HEK293 (cell line): Measurements from ENCODE around the gene CPNE4.

Source experiments
- CTCF ChIA-PET: fragments of 350-600 bp; formaldehyde crosslinking; extraction: SDS; loops from one replicate; lab custom pipeline; 2021; ENCODE audit warnings: antibody characterized with exemption; lab: Yijun Ruan, JAX
- POLR2A ChIA-PET: fragments of 300-600 bp; formaldehyde crosslinking; extraction: SDS; loops from one replicate; lab custom pipeline; 2020; ENCODE audit warnings: antibody characterized with exemption, inconsistent platforms; lab: Yijun Ruan, JAX
- H3K27ac ChIP-seq: fragments of 200-500 bp; sonication (Bioruptor generic); 2 replicates; pipeline ENCODE4 v1.5.1; 2014; ENCODE audit warnings: low read depth, low read length, control low read depth, inconsistent platforms; ENCODE audit errors: extremely low read depth
- H3K36me3 ChIP-seq, 2 experiments: fragments of 200-500 bp in 1 of 2; sonication (Bioruptor generic) in 1 of 2; 1 replicate in 1 of 2; 2 replicates in 1 of 2; pipeline ENCODE4 v1.5.1; 2014 to 2017; ENCODE audit warnings: inconsistent platforms in 2 of 2, low read length in 2 of 2; ENCODE audit not compliant: control insufficient read depth in 2 of 2, insufficient read depth in 1 of 2
- H3K4me1 ChIP-seq: fragments of 200-500 bp; sonication (Bioruptor generic); 2 replicates; pipeline ENCODE4 v1.5.1; 2014; ENCODE audit warnings: mild to moderate bottlenecking, low read length, inconsistent platforms; ENCODE audit not compliant: control insufficient read depth, insufficient read depth
- H3K4me3 ChIP-seq: 2 replicates; pipeline ENCODE4 v1.5.1; 2011; ENCODE audit warnings: low read depth, mild to moderate bottlenecking, control low read depth, low read length, moderate library complexity
- H3K9me3 ChIP-seq: fragments of 200-500 bp; sonication (Bioruptor generic); 2 replicates; pipeline ENCODE4 v1.5.1; 2014; ENCODE audit warnings: low read depth, low read length, inconsistent platforms; ENCODE audit not compliant: control insufficient read depth, insufficient read depth
- FEZF1 ChIP-seq: fragments of 450-650 bp; formaldehyde crosslinking; IDR thresholded peaks from 2 replicates; pipeline ENCODE4 v1.5.1; 2016; ENCODE audit warnings: missing biosample characterization, missing genetic modification characterization
- GFI1B ChIP-seq: fragments of 450-650 bp; formaldehyde crosslinking; IDR thresholded peaks from 2 replicates; pipeline ENCODE4 v1.5.1; 2016; ENCODE audit warnings: missing biosample characterization, missing genetic modification characterization
- HOXC10 ChIP-seq: sonication (generic); formaldehyde crosslinking; IDR thresholded peaks from 2 replicates; pipeline ENCODE4 v1.8.1; 2023; ENCODE audit warnings: mild to moderate bottlenecking, missing genetic modification reagents
- MEIS1 ChIP-seq: sonication (generic); formaldehyde crosslinking; IDR thresholded peaks from 2 replicates; pipeline ENCODE4 v1.8.1; 2022; ENCODE audit warnings: missing genetic modification reagents, mild to moderate bottlenecking, borderline replicate concordance
- PBX3 ChIP-seq: sonication (generic); formaldehyde crosslinking; IDR thresholded peaks from 2 replicates; pipeline ENCODE4 v1.8.1; 2022; ENCODE audit warnings: mild to moderate bottlenecking, moderate library complexity, missing genetic modification reagents
- REPIN1 ChIP-seq: fragments of 450-650 bp; formaldehyde crosslinking; IDR thresholded peaks from 2 replicates; pipeline ENCODE4 v1.5.1; 2017; ENCODE audit warnings: missing biosample characterization, missing genetic modification characterization, low read depth
- REST ChIP-seq: fragments of 450-650 bp; formaldehyde crosslinking; IDR thresholded peaks from 2 replicates; pipeline ENCODE4 v1.5.1; 2016; ENCODE audit warnings: missing biosample characterization, missing genetic modification characterization
- SP2 ChIP-seq: fragments of 450-650 bp; formaldehyde crosslinking; IDR thresholded peaks from 2 replicates; pipeline ENCODE4 v1.5.1; 2016; ENCODE audit warnings: missing biosample characterization, missing genetic modification characterization
- WT1 ChIP-seq: fragments of 450-650 bp; formaldehyde crosslinking; IDR thresholded peaks from 2 replicates; pipeline ENCODE4 v1.5.1; 2016; ENCODE audit warnings: missing biosample characterization, missing genetic modification characterization
- ZBTB26 ChIP-seq: fragments of 450-650 bp; formaldehyde crosslinking; optimal IDR thresholded peaks from 2 replicates; pipeline ENCODE3; 2016; ENCODE audit warnings: missing biosample characterization, mild to moderate bottlenecking, missing genetic modification characterization
- ZEB2 ChIP-seq: fragments of 450-650 bp; formaldehyde crosslinking; IDR thresholded peaks from 2 replicates; pipeline ENCODE4 v1.5.1; 2016; ENCODE audit warnings: missing biosample characterization, missing genetic modification characterization
- ZFP3 ChIP-seq: fragments of 450-650 bp; formaldehyde crosslinking; IDR thresholded peaks from 2 replicates; pipeline ENCODE4 v1.5.1; 2016; ENCODE audit warnings: low read depth, missing biosample characterization, missing genetic modification characterization
- ZNF132 ChIP-seq: fragments of 450-650 bp; formaldehyde crosslinking; IDR thresholded peaks from 2 replicates; pipeline ENCODE4 v1.5.1; 2017; ENCODE audit warnings: missing biosample characterization, missing genetic modification characterization, borderline replicate concordance
- ZNF16 ChIP-seq: fragments of 450-650 bp; formaldehyde crosslinking; IDR thresholded peaks from 2 replicates; pipeline ENCODE4 v1.5.1; 2016; ENCODE audit warnings: low read depth, missing biosample characterization, missing genetic modification characterization
- ZNF266 ChIP-seq: fragments of 450-650 bp; formaldehyde crosslinking; IDR thresholded peaks from 2 replicates; pipeline ENCODE4 v1.5.1; 2016; ENCODE audit warnings: missing biosample characterization, missing genetic modification characterization, low read depth
- ZNF302 ChIP-seq: fragments of 450-650 bp; formaldehyde crosslinking; IDR thresholded peaks from 2 replicates; pipeline ENCODE4 v1.5.1; 2016; ENCODE audit warnings: missing biosample characterization, missing genetic modification characterization, low read depth
- ZNF311 ChIP-seq: fragments of 450-650 bp; formaldehyde crosslinking; IDR thresholded peaks from 2 replicates; pipeline ENCODE4 v1.5.1; 2017; ENCODE audit warnings: missing biosample characterization, missing genetic modification characterization, borderline replicate concordance
- ZNF391 ChIP-seq: fragments of 450-650 bp; formaldehyde crosslinking; IDR thresholded peaks from 2 replicates; pipeline ENCODE4 v1.5.1; 2016; ENCODE audit warnings: low read depth, missing biosample characterization, missing genetic modification characterization, borderline replicate concordance
- ZNF394 ChIP-seq: fragments of 450-650 bp; formaldehyde crosslinking; IDR thresholded peaks from 2 replicates; pipeline ENCODE4 v1.5.1; 2016; ENCODE audit warnings: missing biosample characterization, missing genetic modification characterization, mild to moderate bottlenecking, moderate library complexity, borderline replicate concordance
- ZNF404 ChIP-seq: fragments of 450-650 bp; formaldehyde crosslinking; IDR thresholded peaks from 2 replicates; pipeline ENCODE4 v1.5.1; 2017; ENCODE audit warnings: missing biosample characterization, missing genetic modification characterization
- ZNF48 ChIP-seq: fragments of 450-650 bp; formaldehyde crosslinking; IDR thresholded peaks from 2 replicates; pipeline ENCODE4 v1.5.1; 2016; ENCODE audit warnings: missing biosample characterization, missing genetic modification characterization
- ZNF624 ChIP-seq: fragments of 450-650 bp; formaldehyde crosslinking; IDR thresholded peaks from 2 replicates; pipeline ENCODE4 v1.5.1; 2017; ENCODE audit warnings: missing biosample characterization, missing genetic modification characterization
- ZNF692 ChIP-seq: fragments of 450-650 bp; formaldehyde crosslinking; IDR thresholded peaks from 2 replicates; pipeline ENCODE4 v1.5.1; 2016; ENCODE audit warnings: missing biosample characterization, missing genetic modification characterization
- ZNF768 ChIP-seq: fragments of 450-650 bp; formaldehyde crosslinking; IDR thresholded peaks from 2 replicates; pipeline ENCODE4 v1.5.1; 2018; ENCODE audit warnings: missing biosample characterization, mild to moderate bottlenecking, missing genetic modification characterization

The CPNE4 gene

GRCh38 chr3:131831608-131832007, 203.2 kb downstream of the CPNE4 start (continued):
- TF ChIP-seq SP2 (tag by site-specific recombination): no peak
- no peak for TF ChIP-seq ZNF394 (tag by site-specific recombination)

- no peaks in the 10 kb centered on the region for H3K4me1 ChIP-seq
- TF ChIP-seq ZNF266 (no peak), ZNF692 (no peak), WT1 (tag by site-specific recombination) (no peak), MEIS1 (CRISPR knock-in tag) (no peak), REST (no peak), ZNF302 (no peak), ZBTB26 (tag by site-specific recombination) (no peak), REPIN1 (tag by site-specific recombination) (no peak), ZNF391 (tag by site-specific recombination) (no peak)
- TF ChIP-seq, all 188 proteins: peak for 0
- POLR2A ChIA-PET: no interaction called here
- Histone ChIP-seq H3K9me3 (no peaks in the 10 kb centered on the region), H3K36me3 (no peaks in the 10 kb centered on the region), H3K27ac (no peak overlapping the region), H3K4me3 (no peak overlapping the region)
- CTCF ChIA-PET: interaction anchor here (0.6 to 0.7 kb wide), 2 partner anchors 214 to 271 kb away, joined by 3 read pairs; partner anchors contain the start of gene CPNE4
Observed at GRCh38 chr3:131821191-131821762, 213.5 kb downstream of the CPNE4 start.

GRCh38 chr3:131819381-131820055, 215.3 kb downstream of the CPNE4 start:
- H3K4me1 ChIP-seq: no peaks in the 10 kb centered on the region
- no peaks in the 10 kb centered on the region for H3K36me3 ChIP-seq
- no peaks in the 10 kb centered on the region for H3K9me3 ChIP-seq
- no peak overlapping the region for H3K4me3 ChIP-seq
- ChIA-PET CTCF (no interaction called here), POLR2A (no interaction called here)
- H3K27ac ChIP-seq: no peak overlapping the region
- TF ChIP-seq GFI1B (no peak), ZNF404 (no peak), ZNF132 (tag by site-specific recombination) (no peak), ZNF768 (no peak), HOXC10 (CRISPR knock-in tag) (no peak), ZNF48 (tag by site-specific recombination) (no peak), ZNF311 (no peak), ZFP3 (tag by site-specific recombination) (no peak), ZNF16 (tag by site-specific recombination) (no peak), PBX3 (CRISPR knock-in tag) (no peak), ZEB2 (no peak), ZNF624 (tag by site-specific recombination) (no peak), FEZF1 (no peak)
